Sigmoid colon (tissue), 7 donors: Measurements from ENCODE around the gene CCNE1. TPM values are rescaled to one million over a fixed set of nuclear protein-coding genes. Genes with fewer than 3 reads are reported as not detected.

Source experiments
- DNase-seq: peaks from one replicate; pipeline ENCODE4 v3.0.0-alpha.2; 2019
- H3K27ac ChIP-seq, 4 donors: fragments of 200-600 bp; sonication (generic); one replicate each; pipeline ENCODE4 v1.5.1; 2016 to 2019; ENCODE audit warnings: mild to moderate bottlenecking in 1 of 4
- H3K27me3 ChIP-seq, 3 donors: fragments of 200-600 bp; sonication (generic); one replicate each; pipeline ENCODE4 v1.5.1; 2019; ENCODE audit warnings: mild to moderate bottlenecking in 1 of 3
- H3K36me3 ChIP-seq, 4 donors: fragments of 200-600 bp; sonication (generic); one replicate each; pipeline ENCODE4 v1.5.1; 2016 to 2019
- H3K4me1 ChIP-seq, 4 donors: fragments of 200-600 bp; sonication (generic); one replicate each; pipeline ENCODE4 v1.5.1; 2017 to 2019
- H3K4me3 ChIP-seq, 4 donors: fragments of 200-600 bp; sonication (generic); one replicate each; pipeline ENCODE4 v1.5.1; 2017 to 2019; ENCODE audit warnings: mild to moderate bottlenecking in 2 of 4, moderate library complexity in 1 of 4
- H3K9me3 ChIP-seq, 4 donors: fragments of 200-600 bp in 3 of 4; sonication (generic) in 3 of 4; one replicate each; pipeline versions ENCODE4 v1.5.1 to v1.6.1; 2013 to 2019
- EP300 ChIP-seq, 4 donors: sonication (generic); formaldehyde crosslinking; IDR thresholded peaks; one replicate each; pipeline ENCODE4 v1.6.1; 2017; ENCODE audit warnings: antibody characterized with exemption in 4 of 4
- POLR2A ChIP-seq, 2 donors: fragments of 450-650 bp; IDR thresholded peaks; one replicate each; pipeline ENCODE4 v1.6.1; 2016; ENCODE audit warnings: antibody characterized with exemption in 2 of 2, mild to moderate bottlenecking in 2 of 2, moderate library complexity in 2 of 2
- POLR2AphosphoS5 ChIP-seq, 4 donors: sonication (generic); formaldehyde crosslinking; IDR thresholded peaks; one replicate each; pipeline ENCODE4 v1.6.1; 2017; ENCODE audit warnings: antibody characterized with exemption in 4 of 4
- WGBS, 2 donors: extraction: QIAGEN DNeasy Blood & Tissue Kit; methylation state at CpG; one replicate each; pipeline ENCODE4 v1.1.7; 2013; 5-methylcytosine and 5-hydroxymethylcytosine counted together
- intact Hi-C: fragments of 100-400 bp; cut with DNase I; formaldehyde crosslinking; loops from one replicate; pipeline ENCODE4 v1.15.1; 2023
- polyA plus RNA-seq, 3 donors: library from polyadenylated mRNA; stranded (reverse); fragments of 200-250 nt; gene quantifications; one replicate each; pipeline ENCODE4 v1.2.3, GENCODE V29; 2013
- total RNA-seq, 4 donors: library from RNA; depleted of rRNA; stranded (reverse); fragments of >200 nt; gene quantifications; one replicate each; pipeline ENCODE4 v1.1.0, GENCODE V29; 2016
- TF ChIP-seq, protein P1 (sequence below), 4 experiments: fragments of 450-650 bp in 3 of 4; fragments of 200-600 bp in 1 of 4; IDR thresholded peaks; one replicate each; pipeline ENCODE4 v1.5.1; 2016 to 2019; ENCODE audit warnings: antibody characterized with exemption in 4 of 4, mild to moderate bottlenecking in 3 of 4, moderate library complexity in 2 of 4
- donor health status: healthy with polysubstance abuse.
- donor health status: Bipolar disorder and iron deficiency.
- donor health status: healthy.

CCNE1 gene
- total and polyA plus RNA-seq, 7 donors, result 2.3 to 13.8 (median 4.4) TPM

- TF ChIP-seq POLR2A (IDR thresholded peaks at IDR 0.05) (no peak), EP300 (IDR thresholded peaks at IDR 0.05) (no peak), POLR2AphosphoS5 (IDR thresholded peaks at IDR 0.05) (no peak)
- TF ChIP-seq, protein P1, sequence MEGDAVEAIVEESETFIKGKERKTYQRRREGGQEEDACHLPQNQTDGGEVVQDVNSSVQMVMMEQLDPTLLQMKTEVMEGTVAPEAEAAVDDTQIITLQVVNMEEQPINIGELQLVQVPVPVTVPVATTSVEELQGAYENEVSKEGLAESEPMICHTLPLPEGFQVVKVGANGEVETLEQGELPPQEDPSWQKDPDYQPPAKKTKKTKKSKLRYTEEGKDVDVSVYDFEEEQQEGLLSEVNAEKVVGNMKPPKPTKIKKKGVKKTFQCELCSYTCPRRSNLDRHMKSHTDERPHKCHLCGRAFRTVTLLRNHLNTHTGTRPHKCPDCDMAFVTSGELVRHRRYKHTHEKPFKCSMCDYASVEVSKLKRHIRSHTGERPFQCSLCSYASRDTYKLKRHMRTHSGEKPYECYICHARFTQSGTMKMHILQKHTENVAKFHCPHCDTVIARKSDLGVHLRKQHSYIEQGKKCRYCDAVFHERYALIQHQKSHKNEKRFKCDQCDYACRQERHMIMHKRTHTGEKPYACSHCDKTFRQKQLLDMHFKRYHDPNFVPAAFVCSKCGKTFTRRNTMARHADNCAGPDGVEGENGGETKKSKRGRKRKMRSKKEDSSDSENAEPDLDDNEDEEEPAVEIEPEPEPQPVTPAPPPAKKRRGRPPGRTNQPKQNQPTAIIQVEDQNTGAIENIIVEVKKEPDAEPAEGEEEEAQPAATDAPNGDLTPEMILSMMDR (IDR thresholded peaks at IDR 0.05), result no peak
- Histone ChIP-seq H3K9me3 (no peaks in the 10 kb centered on the region), H3K4me1 (peaks cover 0 to 25% (median 23%) of the 10 kb centered on the region in 4 donors), H3K36me3 (no peaks in the 10 kb centered on the region), H3K4me3 (peak overlapping the region in 2 of 4 donors; percentile 78 to 86), H3K27ac (peak overlapping the region in 3 of 4 donors; percentile 20 to 93 (median 91)), H3K27me3 (no peaks in the 10 kb centered on the region)
- peak; percentile 63 for DNase-seq
- intact Hi-C loops, result loop anchor here (10.0 kb wide), 1 partner anchor 238 kb away; the partner anchor contains the start of gene POP4
- 81 to 84% methylated on average over 11 of the region's 11 CpGs for WGBS, 2 donors
Measured at GRCh38 chr19:29842471-29843179, 30.8 kb downstream of the CCNE1 start.

DNA sequence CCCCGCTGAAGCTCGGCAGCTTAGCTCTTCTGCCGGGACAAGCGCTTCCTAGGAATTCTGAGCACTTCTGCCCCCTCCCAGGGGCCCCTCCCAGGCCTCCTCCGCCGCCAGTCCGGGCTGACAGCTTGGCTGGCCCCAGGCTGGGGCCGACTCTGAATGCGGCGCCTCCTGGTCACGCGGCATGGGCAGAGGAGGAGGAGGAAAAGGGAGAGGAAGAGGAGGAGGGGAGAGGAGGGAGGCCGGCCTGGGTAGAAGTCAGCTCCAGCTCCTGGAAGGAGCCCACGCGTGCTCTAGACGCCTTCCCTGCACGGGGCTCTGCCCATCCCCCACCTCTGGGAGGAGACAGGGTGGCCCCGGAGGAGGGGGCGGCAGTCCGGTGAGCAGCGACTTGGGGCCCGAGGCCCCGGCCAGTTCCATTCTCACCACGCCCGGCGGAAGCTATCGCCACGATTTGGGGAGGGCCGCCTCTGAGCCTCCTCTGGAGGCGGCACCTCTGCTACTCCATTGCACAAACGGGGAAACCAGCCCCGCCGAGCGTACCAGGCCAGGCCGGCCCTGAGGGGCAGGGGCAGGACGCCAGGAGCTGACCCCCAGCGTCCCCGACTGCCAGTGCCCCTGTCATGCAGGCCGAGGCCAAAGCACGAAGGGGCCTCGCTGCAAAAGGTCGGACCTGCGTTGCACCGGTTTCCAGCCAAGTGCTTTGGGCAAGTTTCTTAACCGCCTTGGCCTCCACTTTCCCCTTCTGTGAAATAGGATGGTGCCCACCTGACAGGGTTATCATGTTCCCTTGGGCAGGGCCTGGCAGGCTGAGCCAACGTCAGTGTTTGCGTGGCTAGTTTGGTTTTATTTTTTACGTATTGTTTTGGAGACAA lies 31.6 kb downstream of the CCNE1 start:
- intact Hi-C loops, result loop anchor here (2.0 to 10.0 kb wide), 2 partner anchors 99 to 239 kb away; partner anchors contain the start of genes POP4 and URI1
- 4 to 8% methylated on average over 48 of the region's 48 CpGs for WGBS, 2 donors
- TF ChIP-seq, protein P1 (IDR thresholded peaks at IDR 0.05), result no peak
- TF ChIP-seq POLR2A (IDR thresholded peaks at IDR 0.05), result no peak
- TF ChIP-seq POLR2AphosphoS5 (IDR thresholded peaks at IDR 0.05), result no peak
- TF ChIP-seq EP300 (IDR thresholded peaks at IDR 0.05), result no peak
- Histone ChIP-seq H3K4me3 (peak overlapping the region; percentile 43 to 86 (median 74)), H3K4me1 (peaks cover 0 to 25% (median 23%) of the 10 kb centered on the region in 4 donors), H3K36me3 (no peaks in the 10 kb centered on the region), H3K9me3 (no peaks in the 10 kb centered on the region), H3K27me3 (no peaks in the 10 kb centered on the region), H3K27ac (peak overlapping the region; percentile 20 to 93 (median 90))
- DNase-seq, result peak; percentile 67

GRCh38 chr19:29844891-29845573 lies 33.2 kb downstream of the CCNE1 start:
- peak; percentile 97 for DNase-seq
- Histone ChIP-seq H3K27me3 (no peaks in the 10 kb centered on the region), H3K27ac (peak overlapping the region; percentile 87 to 93 (median 90)), H3K4me3 (peak overlapping the region; percentile 43 to 86 (median 74)), H3K9me3 (no peaks in the 10 kb centered on the region), H3K4me1 (peaks cover 0 to 25% (median 23%) of the 10 kb centered on the region in 4 donors), H3K36me3 (no peaks in the 10 kb centered on the region)
- TF ChIP-seq, protein P1 (IDR thresholded peaks at IDR 0.05), result no peak
- TF ChIP-seq POLR2AphosphoS5 (IDR thresholded peaks at IDR 0.05), result peak; percentile 38 to 83 (median 62)
- TF ChIP-seq POLR2A (IDR thresholded peaks at IDR 0.05), result peak in 1 of 2 donors; percentile 34
- WGBS, 2 donors, result 0 to 1% methylated on average over 49 of the region's 49 CpGs
- intact Hi-C loops, result loop anchor here (1.0 to 10.0 kb wide), 3 partner anchors 34 to 240 kb away; partner anchors contain the start of genes CCNE1, POP4 and URI1

- WGBS, 2 donors, result 2 to 4% methylated on average over 22 of the region's 22 CpGs
- DNase-seq, result no peak
- intact Hi-C loops, result loop anchor here (1.0 to 10.0 kb wide), 3 partner anchors 34 to 241 kb away; partner anchors contain the start of genes CCNE1, POP4 and URI1
Measured at GRCh38 chr19:29845574-29846176, 33.9 kb downstream of the CCNE1 start.

More at GRCh38 chr19:29845574-29846176, 33.9 kb downstream of the CCNE1 start:
- no peak for TF ChIP-seq EP300 (IDR thresholded peaks at IDR 0.05)
- TF ChIP-seq POLR2AphosphoS5 (IDR thresholded peaks at IDR 0.05), result no peak
- no peak for TF ChIP-seq POLR2A (IDR thresholded peaks at IDR 0.05)
- TF ChIP-seq, protein P1 (IDR thresholded peaks at IDR 0.05), result no peak
- H3K36me3 ChIP-seq, result no peaks in the 10 kb centered on the region
- H3K9me3 ChIP-seq, result no peaks in the 10 kb centered on the region
- peaks cover 0 to 25% (median 23%) of the 10 kb centered on the region in 4 donors for H3K4me1 ChIP-seq
- peak overlapping the region; percentile 87 to 93 (median 90) for H3K27ac ChIP-seq
- peak overlapping the region; percentile 43 to 86 (median 74) for H3K4me3 ChIP-seq
- H3K27me3 ChIP-seq, result no peaks in the 10 kb centered on the region
